K562 (cell line): ENCODE measurements around the gene MALAT1. TPM values are rescaled to one million over a fixed set of nuclear protein-coding genes. Genes with fewer than 3 reads are reported as not detected.

Source experiments
- ATF3 ChIP-seq, 2 experiments: fragments of 450-650 bp in 1 of 2; sonication (generic) in 1 of 2; formaldehyde crosslinking in 1 of 2; IDR thresholded peaks in 1 of 2; conservative IDR thresholded peaks in 1 of 2; 2 replicates each; pipeline versions ENCODE4 v1.6.1 to v1.8.1; 2016 to 2023; ENCODE audit warnings: mild to moderate bottlenecking in 2 of 2, moderate library complexity in 2 of 2, inconsistent platforms in 1 of 2, missing genetic modification reagents in 1 of 2
- CHD4 ChIP-seq: fragments of 200-600 bp; sonication (generic); IDR thresholded peaks from 3 replicates; pipeline ENCODE4 v1.6.1; 2012; ENCODE audit warnings: low read depth, mild to moderate bottlenecking, mixed read lengths, low read length, inconsistent platforms; ENCODE audit not compliant: insufficient read depth, insufficient replicate concordance, poor library complexity, severe bottlenecking
- FOXJ2 ChIP-seq: fragments of 200-800 bp; sonication (Bioruptor generic); IDR thresholded peaks from 2 replicates; pipeline ENCODE4 v1.6.1; 2016; ENCODE audit warnings: missing genetic modification characterization, missing compliant biosample characterization
- GABPB2 ChIP-seq: fragments of 250-450 bp; sonication (Bioruptor Pico); conservative IDR thresholded peaks from 2 replicates; pipeline ENCODE4 v1.5.1; 2021; ENCODE audit warnings: mild to moderate bottlenecking
- KDM2B ChIP-seq: fragments of 250-450 bp; sonication (Bioruptor Pico); IDR thresholded peaks from 2 replicates; pipeline ENCODE4 v1.8.0; 2021; ENCODE audit warnings: mild to moderate bottlenecking, moderate library complexity
- MYNN ChIP-seq, 2 experiments: sonication (generic); formaldehyde crosslinking in 1 of 2; IDR thresholded peaks; 2 replicates each; pipeline versions ENCODE4 v1.5.0 to v1.6.1; 2016 to 2020; ENCODE audit warnings: antibody characterized with exemption in 1 of 2, missing genetic modification reagents in 1 of 2
- NFE2 ChIP-seq: IDR thresholded peaks from 2 replicates; pipeline ENCODE4 v1.6.1; 2014; ENCODE audit warnings: antibody characterized with exemption, low read depth
- NONO ChIP-seq, 2 experiments: fragments of 200-400 bp in 1 of 2; fragments of 450-650 bp in 1 of 2; formaldehyde crosslinking in 1 of 2; IDR thresholded peaks; 2 replicates each; pipeline ENCODE4 v1.6.1; 2017; ENCODE audit warnings: low read depth in 2 of 2, mild to moderate bottlenecking in 2 of 2, moderate library complexity in 2 of 2, low read length in 1 of 2
- NR0B1 ChIP-seq: fragments of 450-650 bp; IDR thresholded peaks from one replicate; pipeline ENCODE4 v1.6.1; 2018; ENCODE audit warnings: mild to moderate bottlenecking, moderate library complexity; ENCODE audit not compliant: partially characterized antibody
- NR4A1 ChIP-seq, 2 experiments: fragments of 250-450 bp in 1 of 2; fragments of 450-650 bp in 1 of 2; sonication (Bioruptor Pico) in 1 of 2; IDR thresholded peaks; 2 replicates each; pipeline versions ENCODE4 v1.4.0 to v1.6.1; 2016 to 2020; ENCODE audit warnings: mild to moderate bottlenecking in 2 of 2, missing compliant biosample characterization in 1 of 2, missing genetic modification characterization in 1 of 2, moderate library complexity in 1 of 2
- PCBP2 ChIP-seq: fragments of 200-400 bp; formaldehyde crosslinking; IDR thresholded peaks from 2 replicates; pipeline ENCODE4 v1.6.1; 2018; ENCODE audit warnings: low read length, low read depth, mild to moderate bottlenecking, moderate library complexity; ENCODE audit not compliant: poor library complexity, severe bottlenecking
- PKNOX1 ChIP-seq: fragments of 450-650 bp; IDR thresholded peaks from 2 replicates; pipeline ENCODE4 v1.6.1; 2016
- RBM17 ChIP-seq: fragments of 200-400 bp; formaldehyde crosslinking; IDR thresholded peaks from 2 replicates; pipeline ENCODE4 v1.6.1; 2017; ENCODE audit warnings: low read depth, mild to moderate bottlenecking, low read length, borderline replicate concordance
- SMARCA5 ChIP-seq: fragments of 450-650 bp; IDR thresholded peaks from 2 replicates; pipeline ENCODE4 v1.6.1; 2016
- SMARCB1 ChIP-seq: IDR thresholded peaks from 2 replicates; pipeline ENCODE4 v1.6.1; 2011; ENCODE audit warnings: improper control_type of control experiment, low read depth; ENCODE audit not compliant: insufficient read length
- SMARCE1 ChIP-seq: fragments of 450-650 bp; IDR thresholded peaks from 2 replicates; pipeline ENCODE4 v1.7.1; 2016; ENCODE audit warnings: mild to moderate bottlenecking
- SNRNP70 ChIP-seq: fragments of 200-400 bp; formaldehyde crosslinking; optimal IDR thresholded peaks from 2 replicates; pipeline ENCODE3; 2017; ENCODE audit warnings: low read depth, low read length
- YBX1 ChIP-seq: fragments of 450-650 bp; IDR thresholded peaks from 2 replicates; pipeline ENCODE4 v1.7.1; 2016; ENCODE audit warnings: mild to moderate bottlenecking
- ZBTB17 ChIP-seq: fragments of 450-650 bp; formaldehyde crosslinking; IDR thresholded peaks from 2 replicates; pipeline ENCODE4 v1.4.0; 2020; ENCODE audit warnings: mild to moderate bottlenecking
- ZC3H11A ChIP-seq: IDR thresholded peaks from 2 replicates; pipeline ENCODE4 v1.6.1; 2012; ENCODE audit warnings: low read depth, low read length, improper control_type of control experiment
- ZFX ChIP-seq: sonication (generic); formaldehyde crosslinking; IDR thresholded peaks from 2 replicates; pipeline ENCODE4 v1.8.0; 2022; ENCODE audit warnings: mild to moderate bottlenecking, missing genetic modification reagents, moderate library complexity
- ZNF134 ChIP-seq: fragments of 250-450 bp; sonication (Bioruptor Pico); conservative IDR thresholded peaks from 2 replicates; pipeline ENCODE4 v1.4.0; 2020
- ZNF583 ChIP-seq: fragments of 250-450 bp; sonication (Bioruptor Pico); IDR thresholded peaks from 2 replicates; pipeline ENCODE4 v1.4.0; 2020
- ZNF76 ChIP-seq: fragments of 250-450 bp; sonication (Bioruptor Pico); IDR thresholded peaks from 2 replicates; pipeline ENCODE4 v1.4.0; 2020; ENCODE audit warnings: mild to moderate bottlenecking, moderate library complexity, borderline replicate concordance
- polyA plus RNA-seq, 8 experiments: library from polyadenylated mRNA; depleted of rRNA in 4 of 8; stranded (reverse) in 5 of 8; unstranded in 3 of 8; fragments of >200 nt; fragmentation: Nextera tagmentation in 2 of 8; fragmentation: Illumina TruSeq in 1 of 8; extraction: Ambion mirVana in 2 of 8; extraction: Trizol in 1 of 8; gene quantifications; 2 replicates each; pipeline versions ENCODE4 v1.2.1 to v1.2.3, GENCODE V29; 2011 to 2014; ENCODE audit warnings: inconsistent platforms in 1 of 8, missing spikeins in 1 of 8
- total RNA-seq, 7 experiments: library from RNA; depleted of rRNA in 6 of 7; stranded (reverse); fragments of >200 nt in 6 of 7; fragmentation: Illumina TruSeq in 2 of 7; extraction: Trizol in 2 of 7; gene quantifications; 2 replicates each; pipeline versions ENCODE4 v1.2.1 to v1.2.3, GENCODE V29; 2011 to 2021; ENCODE audit warnings: low replicate concordance in 1 of 7

The MALAT1 gene
- total and polyA plus RNA-seq, 9 of the 15 experiments (the other 6 are each of a cell fraction or from before 2014, with no cell fraction given): 363 to 8,715 (median 2,351) TPM

GRCh38 chr11:65479184-65480145 lies 19.4 kb upstream of the MALAT1 start (continued):
- no peak for TF ChIP-seq KDM2B (CRISPR knock-in tag)
- TF ChIP-seq ZNF134 (CRISPR knock-in tag): no peak
- TF ChIP-seq NR4A1 (CRISPR knock-in tag; IDR thresholded peaks at IDR 0.05): no peak
- no peak for TF ChIP-seq NR4A1 (tag; IDR thresholded peaks at IDR 0.05)
- 0 out of 2 replicates have a peak, but pooled peaks have one; percentile 4 for TF ChIP-seq ZBTB17
- 0 out of 2 replicates have a peak, but pooled peaks have one; percentile 22 for TF ChIP-seq SMARCA5
- TF ChIP-seq PKNOX1: peak; percentile 41; the same call in 1 of the 2 replicates
- no peak for TF ChIP-seq NFE2
- TF ChIP-seq YBX1: no peak
- TF ChIP-seq ATF3 (IDR thresholded peaks at IDR 0.05): no peak
- no peak for TF ChIP-seq ATF3 (CRISPR knock-in tag; conservative IDR thresholded peaks at IDR 0.05)
- no peak for TF ChIP-seq ZC3H11A
- TF ChIP-seq ZNF76 (CRISPR knock-in tag): 0 out of 2 replicates have a peak, but pooled peaks have one; percentile 9
- peak; percentile 14; the same call in 1 of the 2 replicates for TF ChIP-seq ZNF583 (CRISPR knock-in tag)
- TF ChIP-seq NONO (IDR thresholded peaks at IDR 0.05; ENCODE audit: low read depth in 2 of 2, low read length in 1 of 2): no peak; a peak in 1 of 4 replicates
- no peak for TF ChIP-seq FOXJ2 (tag)
- peak; percentile 36 for TF ChIP-seq CHD4
- 0 out of 2 replicates have a peak, but pooled peaks have one; percentile 10 for TF ChIP-seq MYNN (IDR thresholded peaks at IDR 0.05)
- TF ChIP-seq MYNN (CRISPR knock-in tag; IDR thresholded peaks at IDR 0.05): no peak
- TF ChIP-seq NR0B1: no peak
- no peak for TF ChIP-seq GABPB2 (CRISPR knock-in tag)
- TF ChIP-seq SNRNP70: no peak
- no peak for TF ChIP-seq SMARCB1
- TF ChIP-seq ZFX: peak; percentile 44
- 0 out of 2 replicates have a peak, but pooled peaks have one; percentile 25 for TF ChIP-seq SMARCE1
- no peak for TF ChIP-seq RBM17
- TF ChIP-seq PCBP2: no peak
